GM18498 (cell line): Measurements from ENCODE around the gene TAS2R8.
"Not testable (repeated sequence)": the region's sequence is repeated elsewhere in the genome, so short reads cannot be mapped to it uniquely, and the experiment has no call there.

Experiments
- ATAC-seq: cut with Tn5 transposase; IDR thresholded peaks from one replicate; pipeline ENCODE4 v1.9.1; 2021; ENCODE audit warnings: mild to moderate bottlenecking, moderate library complexity; ENCODE audit not compliant: unreplicated experiment

The TAS2R8 gene, protein sequence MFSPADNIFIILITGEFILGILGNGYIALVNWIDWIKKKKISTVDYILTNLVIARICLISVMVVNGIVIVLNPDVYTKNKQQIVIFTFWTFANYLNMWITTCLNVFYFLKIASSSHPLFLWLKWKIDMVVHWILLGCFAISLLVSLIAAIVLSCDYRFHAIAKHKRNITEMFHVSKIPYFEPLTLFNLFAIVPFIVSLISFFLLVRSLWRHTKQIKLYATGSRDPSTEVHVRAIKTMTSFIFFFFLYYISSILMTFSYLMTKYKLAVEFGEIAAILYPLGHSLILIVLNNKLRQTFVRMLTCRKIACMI

DNA sequence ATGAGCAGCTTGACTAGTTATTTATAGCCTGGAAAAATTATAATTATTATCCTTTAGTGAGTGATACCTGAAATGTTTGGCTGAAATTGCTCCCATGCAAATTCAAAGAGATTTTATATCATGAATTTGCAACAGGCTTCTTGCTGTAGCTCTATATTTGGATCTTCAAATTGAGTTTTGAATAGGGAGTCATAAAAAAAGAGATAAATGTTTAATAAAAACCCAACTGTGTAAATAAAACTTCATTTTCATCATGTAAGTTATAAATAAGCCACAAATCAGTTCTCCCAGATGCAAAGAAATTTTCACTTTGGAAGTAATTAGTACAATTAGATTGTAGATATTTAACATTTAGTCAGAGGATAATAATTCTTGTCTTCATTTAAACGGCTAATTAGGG lies at the start of gene TAS2R8:
Gene TAS2R8, minus strand, starts transcription at position 101 of the 400 bp plus-strand sequence. CDS start 306 bp downstream, outside the sequence.
- no peak for ATAC-seq

DNA sequence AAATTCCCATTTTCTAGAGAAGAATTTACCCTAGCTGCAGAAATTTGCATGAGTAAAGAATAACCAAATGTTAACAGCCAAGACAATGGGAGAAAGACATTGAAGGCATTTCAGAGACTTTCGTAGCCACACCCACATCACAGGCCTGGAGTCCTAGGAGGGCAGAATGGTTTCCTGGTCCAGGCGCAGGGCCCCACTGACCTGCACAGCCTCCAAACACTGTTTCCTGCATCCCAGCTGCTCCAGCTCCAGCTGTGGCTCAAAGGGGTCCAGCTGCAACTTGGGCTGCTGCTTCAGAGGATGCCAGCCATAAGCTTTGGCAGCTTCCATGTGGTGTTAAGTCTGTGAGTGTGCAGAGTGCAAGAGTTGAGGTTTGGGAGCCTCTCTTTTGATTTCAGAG lies 48.7 kb upstream of the TAS2R8 start:
- ATAC-seq, result no peak

GRCh38 chr12:10853776-10854175 lies 46.7 kb upstream of the TAS2R8 start:
- no peak for ATAC-seq

DNA sequence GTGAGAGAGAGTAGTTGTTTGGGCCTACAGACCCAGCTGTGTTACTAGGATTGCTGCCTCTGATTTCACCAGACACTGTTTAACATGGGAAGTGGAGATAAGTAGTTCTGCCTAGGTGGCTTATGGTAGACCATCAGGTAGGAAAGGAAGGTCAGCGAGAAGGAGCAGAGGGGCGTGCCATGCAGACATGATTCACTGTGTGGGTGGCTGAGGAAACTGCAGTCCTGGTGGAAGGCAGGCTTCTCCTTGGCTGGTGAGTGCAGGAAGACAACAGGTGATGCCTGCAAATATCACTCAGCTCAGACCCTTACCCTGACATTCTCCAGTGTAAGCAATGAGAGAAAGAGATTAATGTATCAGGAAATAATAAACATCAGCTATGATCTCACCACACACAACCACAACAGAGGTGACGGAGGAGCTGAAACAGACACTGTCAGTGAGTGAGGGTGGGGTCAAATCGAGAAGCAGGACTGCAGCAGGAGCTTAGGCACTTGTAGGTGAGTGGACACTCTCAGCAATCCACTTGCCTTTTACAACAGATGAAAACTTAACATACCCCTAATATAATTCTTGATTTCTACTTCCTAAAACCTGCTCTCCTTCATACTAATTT lies 44.3 kb upstream of the TAS2R8 start:
- no peak for ATAC-seq

DNA sequence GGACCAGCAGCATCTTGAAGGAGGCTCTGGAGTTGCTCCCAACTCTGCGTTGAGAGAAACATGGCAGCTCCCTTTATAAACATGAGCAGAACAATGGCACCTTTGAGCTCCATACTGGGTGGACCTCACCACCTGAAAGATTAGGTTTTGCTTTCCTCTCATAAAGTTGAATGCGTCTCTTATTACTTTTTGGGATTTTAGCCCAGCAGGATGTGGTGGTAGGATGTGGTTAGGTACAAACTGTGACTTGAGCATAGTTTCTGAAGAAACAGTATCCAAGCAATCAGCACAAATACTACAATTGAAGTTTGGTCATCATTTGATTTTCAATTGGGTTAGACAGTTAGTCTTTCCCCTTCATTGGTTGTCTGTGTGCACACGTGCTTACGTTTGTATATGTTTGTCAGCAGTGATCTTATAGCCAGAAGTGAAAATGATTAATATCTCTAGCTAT lies 42.4 kb upstream of the TAS2R8 start, which contains the start of gene PRR4:
Gene PRR4, minus strand, starts transcription at position 51 of the 454 bp plus-strand sequence. Its CDS starts 38 bp downstream, at position 13.
- no peak for ATAC-seq

GRCh38 chr12:10847744-10848143 lies 40.7 kb upstream of the TAS2R8 start:
- ATAC-seq, result no peak

DNA sequence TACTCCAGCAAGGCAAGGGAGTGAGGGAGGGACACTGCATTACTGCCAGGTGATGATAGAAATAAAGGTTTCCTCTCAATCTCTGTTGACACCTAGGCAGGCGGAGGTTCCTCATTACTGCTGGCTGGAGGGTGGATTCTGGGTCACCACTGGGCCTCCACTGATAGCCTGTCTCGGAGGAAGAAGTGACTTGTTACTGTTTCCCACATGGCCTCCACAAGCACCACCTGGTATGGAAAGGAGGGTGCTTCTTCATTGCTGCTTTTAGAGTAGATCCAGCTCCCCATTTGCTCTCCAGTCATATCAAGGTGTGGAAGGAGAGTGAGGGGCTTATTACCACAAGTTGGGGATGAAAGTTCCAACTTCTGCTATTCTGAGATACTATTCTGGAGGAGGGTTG lies 35.8 kb upstream of the TAS2R8 start:
- ATAC-seq, result no peak

GRCh38 chr12:10838461-10838860 lies 31.4 kb upstream of the TAS2R8 start:
- no peak for ATAC-seq

DNA sequence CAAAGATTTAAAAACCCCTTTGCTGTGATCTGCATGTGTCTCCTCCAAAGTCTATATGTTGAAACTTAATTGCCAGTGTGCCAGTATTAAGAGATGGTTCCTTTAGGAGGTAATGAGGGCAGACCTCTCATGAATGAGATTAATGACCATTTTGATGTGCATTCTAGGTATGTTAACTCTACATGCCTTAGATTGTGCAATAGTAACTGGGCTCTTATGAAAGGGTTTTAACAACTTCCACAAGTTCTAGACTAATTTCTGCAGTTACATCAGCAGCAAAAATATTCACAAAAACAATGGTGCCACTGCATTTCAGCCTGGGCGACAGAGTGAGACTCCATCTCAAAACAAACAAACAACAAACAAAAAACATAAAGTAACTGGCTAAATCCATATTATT lies 22.9 kb upstream of the TAS2R8 start:
- ATAC-seq, result no peak

DNA sequence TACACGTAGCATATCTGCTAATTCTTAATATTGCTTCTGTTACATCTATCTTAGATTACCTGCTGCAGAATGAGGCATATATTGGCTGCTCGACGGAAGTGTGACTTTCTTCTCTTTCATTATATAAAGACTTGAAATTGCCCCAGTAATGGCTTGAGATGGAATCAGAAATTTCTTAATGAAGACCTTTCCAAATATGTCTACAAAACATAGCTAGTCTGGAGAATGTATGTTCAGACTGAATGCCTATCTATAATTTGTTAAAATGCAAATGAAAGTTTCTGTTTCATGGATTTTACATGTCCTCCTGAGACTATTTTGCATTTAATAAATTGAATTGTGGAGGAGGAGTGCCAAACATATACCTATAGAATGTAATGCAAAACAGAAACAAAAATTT lies 19.2 kb upstream of the TAS2R8 start, which contains the start of gene TAS2R10:
Gene TAS2R10, minus strand, starts transcription at position 101 of the 400 bp plus-strand sequence. Its CDS starts 89 bp downstream, at position 12.
- ATAC-seq, result no peak

DNA sequence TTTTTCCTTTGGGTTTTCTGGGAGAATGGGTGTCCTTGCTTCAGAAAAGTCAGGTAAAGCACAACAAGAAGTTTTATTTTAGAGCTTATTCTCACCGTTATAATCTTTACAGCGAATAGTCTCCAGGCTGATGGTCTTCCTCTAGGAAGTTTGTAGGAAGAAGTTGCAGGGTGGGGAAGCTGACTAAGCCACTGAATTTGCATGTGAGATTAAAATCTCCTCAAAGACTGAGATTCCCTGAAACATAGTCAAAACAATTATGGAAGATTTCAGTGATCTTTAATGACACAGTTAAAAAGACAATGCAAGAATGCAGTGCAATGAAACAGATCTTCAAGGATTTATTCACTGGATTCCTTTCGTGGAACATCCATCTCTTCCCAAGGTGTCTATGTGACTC lies 17.9 kb upstream of the TAS2R8 start:
- ATAC-seq, result no peak

DNA sequence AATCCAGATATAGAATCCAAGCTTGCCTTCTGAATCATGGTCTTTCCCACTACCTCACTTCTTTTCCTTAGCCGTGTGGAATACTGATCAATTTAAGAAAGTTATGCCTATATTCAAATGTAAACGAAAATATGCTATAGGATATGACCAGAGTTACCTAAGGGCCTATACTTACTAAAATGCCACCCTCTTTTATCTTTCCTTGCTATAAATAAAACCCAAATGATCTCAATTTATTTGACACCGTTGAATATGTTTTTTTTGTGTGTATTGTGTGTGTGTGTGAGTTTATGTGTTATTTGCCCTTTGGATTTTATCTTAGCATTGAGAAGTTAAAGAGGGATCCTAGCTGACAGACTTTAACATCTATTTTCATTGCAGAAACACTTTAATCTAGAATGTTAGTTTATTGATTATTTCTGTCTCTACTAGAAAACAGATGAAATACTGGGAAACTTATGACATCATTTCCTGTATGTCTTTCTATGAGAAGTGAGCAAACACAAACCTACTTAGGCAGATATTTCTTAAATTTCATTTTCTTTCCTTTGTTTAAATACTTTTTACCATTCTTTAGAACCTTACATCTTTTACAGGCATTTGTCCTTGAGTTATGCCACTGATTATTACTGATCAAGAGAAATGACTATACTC lies 4.9 kb upstream of the TAS2R8 start:
- no peak for ATAC-seq

DNA sequence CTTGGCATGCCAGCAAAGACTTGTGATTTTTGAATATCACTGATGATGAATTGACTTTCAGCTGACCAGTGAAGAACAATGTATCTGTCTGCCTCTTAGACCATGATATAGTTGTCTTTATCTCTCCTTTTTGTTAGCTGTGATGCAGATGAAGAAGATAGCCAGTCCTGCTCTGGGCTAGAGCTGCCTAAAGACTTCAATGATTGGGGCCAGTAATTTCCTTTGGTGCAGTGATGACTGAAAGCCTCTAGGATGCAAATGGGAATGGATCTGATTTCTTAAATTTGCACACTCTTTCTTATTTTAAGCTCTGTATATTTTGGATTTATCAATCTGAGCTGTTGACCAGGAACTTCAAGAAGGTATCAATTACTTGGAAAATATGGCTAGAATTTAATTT lies 3.0 kb upstream of the TAS2R8 start, which contains the start of gene TAS2R9:
Gene TAS2R9, minus strand, starts transcription at position 101 of the 400 bp plus-strand sequence. Its CDS starts 93 bp downstream, at position 8.
- no peak for ATAC-seq

- no peak for ATAC-seq
Measured at GRCh38 chr12:10802587-10802986, 4.5 kb downstream of the TAS2R8 start, which contains the start of gene TAS2R7. Gene TAS2R7 (minus strand): TSS chr12:10802627. CDS start chr12:10802570, 57 bp downstream.

DNA sequence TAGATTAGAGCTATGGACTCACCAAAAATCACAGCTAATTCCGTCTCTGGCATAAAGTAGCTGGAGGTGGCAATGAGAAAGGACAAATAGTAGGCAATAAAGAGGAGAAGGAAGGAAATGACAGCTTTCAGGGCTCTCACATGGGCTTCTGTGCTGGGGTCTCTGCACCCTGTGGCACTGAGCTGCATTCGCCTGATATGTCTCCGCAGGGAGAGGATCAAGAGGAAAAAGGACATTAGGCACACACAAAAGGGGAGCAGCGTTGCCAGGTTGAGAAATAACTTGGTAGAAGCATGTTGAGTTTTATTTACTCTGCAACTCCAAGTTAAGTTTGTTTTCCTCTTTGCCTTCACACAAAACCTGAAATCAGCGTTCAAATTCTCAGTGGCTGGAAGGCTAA lies 5.3 kb downstream of the TAS2R8 start:
- ATAC-seq, result no peak

DNA sequence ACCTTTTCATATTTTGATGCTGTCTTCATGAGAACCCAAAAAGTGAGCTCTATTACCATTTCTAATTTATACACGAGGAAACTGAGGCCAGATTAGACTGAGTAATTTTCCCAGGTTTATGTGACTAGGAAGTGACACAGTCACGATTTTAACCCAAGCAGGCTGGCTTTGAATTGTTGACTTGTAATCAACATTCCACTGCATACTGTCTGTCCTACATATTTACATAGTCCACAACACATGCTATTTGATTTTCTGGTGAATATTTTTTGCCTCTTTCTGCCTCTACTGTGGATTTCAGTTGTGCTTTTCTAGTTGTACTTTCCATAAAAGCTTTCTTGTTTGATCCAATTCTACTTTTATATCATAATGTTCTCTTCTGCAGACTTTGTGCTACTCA lies 12.9 kb downstream of the TAS2R8 start:
- ATAC-seq, result no peak

- not testable (repeated sequence) for ATAC-seq
Measured at GRCh38 chr12:10791769-10792168, 15.3 kb downstream of the TAS2R8 start.

DNA sequence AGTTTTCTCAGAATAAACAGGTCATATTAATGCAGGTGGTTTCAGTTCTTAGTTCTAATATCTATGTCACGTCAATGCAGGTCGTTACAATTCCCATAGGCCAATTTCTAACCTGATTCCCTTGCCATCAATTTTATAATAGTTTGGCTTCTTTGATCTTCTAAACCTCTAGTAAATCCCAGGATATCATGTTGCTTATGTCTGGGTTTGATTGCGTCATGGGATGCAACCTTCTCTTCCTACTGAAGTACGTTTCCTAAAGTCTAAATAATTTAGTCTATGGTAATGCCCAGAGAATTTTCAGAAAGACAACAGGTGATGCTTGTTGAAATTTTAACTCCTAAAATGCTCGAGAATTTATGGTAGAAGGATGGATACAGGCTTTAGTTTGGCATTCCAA lies 23.8 kb downstream of the TAS2R8 start:
- ATAC-seq, result no peak

DNA sequence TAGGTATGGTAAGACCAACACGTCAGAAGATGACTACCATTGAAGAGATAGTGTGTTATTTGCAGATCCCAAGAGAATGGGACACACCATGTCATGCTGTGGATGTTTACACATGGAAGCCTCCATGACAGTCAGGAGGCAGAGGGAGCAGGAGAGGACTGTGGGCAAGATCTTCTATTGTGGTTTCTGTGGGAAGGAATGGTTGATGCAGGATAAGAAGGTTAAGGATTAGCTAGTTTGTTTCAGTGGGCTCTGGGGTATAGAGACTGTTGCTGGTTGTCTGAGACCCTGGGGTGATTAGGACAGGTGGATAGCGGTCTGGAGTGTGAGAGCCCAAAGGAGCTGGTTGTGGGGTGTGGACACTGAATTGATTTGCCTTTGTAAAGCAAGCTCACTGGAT lies 28.0 kb downstream of the TAS2R8 start:
- no peak for ATAC-seq

- ATAC-seq, result no peak
Measured at GRCh38 chr12:10771132-10771733, 35.9 kb downstream of the TAS2R8 start.

DNA sequence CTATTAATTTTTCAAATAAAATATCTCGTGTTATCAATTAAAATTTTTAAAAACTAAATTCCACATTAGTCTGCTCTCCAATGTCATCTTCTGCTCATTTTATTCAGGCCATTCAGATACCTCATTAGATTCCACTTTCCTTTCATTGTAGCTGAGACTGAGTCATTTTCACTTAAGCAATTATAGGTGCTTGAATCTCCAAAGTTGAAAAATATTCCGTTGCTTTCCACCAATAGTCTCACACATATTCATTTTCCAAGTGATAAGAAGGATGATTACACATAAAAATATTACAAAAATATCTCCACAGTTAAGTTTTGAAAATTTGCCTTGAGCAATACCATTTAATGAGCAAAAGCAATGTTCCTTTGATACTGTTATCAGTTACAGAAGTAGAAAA lies 47.4 kb downstream of the TAS2R8 start:
- ATAC-seq, result no peak
